Embryonic facial prominence (tissue), 1 donor: ENCODE measurements around the gene PSMD11.
"Not testable (repeated sequence)": the region's sequence is repeated elsewhere in the genome, so short reads cannot be mapped to it uniquely, and the experiment has no call there.

Experiments
- DNase-seq: peaks from one replicate; pipeline ENCODE4 v3.0.0-alpha.2; 2016; ENCODE audit errors: extremely low spot score

Gene PSMD11

GRCh38 chr17:32513579-32513978 lies 69.3 kb downstream of the PSMD11 start:
- no peak for DNase-seq

- DNase-seq = no peak
These were observed 70.3 kb downstream of the PSMD11 start for GRCh38 chr17:32514606-32515005.

- DNase-seq = no peak
These were observed 71.5 kb downstream of the PSMD11 start for GRCh38 chr17:32515677-32516383.

- DNase-seq = no peak
These were observed 72.1 kb downstream of the PSMD11 start for GRCh38 chr17:32516450-32516849.

GRCh38 chr17:32516940-32517701 lies 72.8 kb downstream of the PSMD11 start:
- no peak for DNase-seq

GRCh38 chr17:32517982-32518381 lies 73.7 kb downstream of the PSMD11 start:
- DNase-seq = no peak

- DNase-seq = no peak
These were observed 74.4 kb downstream of the PSMD11 start for GRCh38 chr17:32518646-32519227.

GRCh38 chr17:32519228-32520103 lies 75.2 kb downstream of the PSMD11 start:
- peak; percentile 48 for DNase-seq

GRCh38 chr17:32520104-32520701 lies 75.9 kb downstream of the PSMD11 start:
- DNase-seq = no peak

- no peak for DNase-seq
These were observed 76.6 kb downstream of the PSMD11 start for GRCh38 chr17:32520737-32521404.

GRCh38 chr17:32523017-32523680 lies 78.8 kb downstream of the PSMD11 start:
- no peak for DNase-seq

GRCh38 chr17:32523827-32524552 lies 79.7 kb downstream of the PSMD11 start:
- no peak for DNase-seq

GRCh38 chr17:32524553-32524880 lies 80.2 kb downstream of the PSMD11 start:
- not testable (repeated sequence) for DNase-seq

- DNase-seq = no peak
These were observed 80.8 kb downstream of the PSMD11 start for GRCh38 chr17:32525122-32525521.

- no peak for DNase-seq
These were observed 82.8 kb downstream of the PSMD11 start for GRCh38 chr17:32527146-32527545.

GRCh38 chr17:32528825-32529224 lies 84.5 kb downstream of the PSMD11 start:
- no peak for DNase-seq

- DNase-seq = no peak
These were observed 85.3 kb downstream of the PSMD11 start for GRCh38 chr17:32529604-32530003.
